HG02678 (cell line): ENCODE results near the gene SV2A.

Experiments
- ATAC-seq: cut with Tn5 transposase; IDR thresholded peaks from one replicate; pipeline ENCODE4 v1.9.1; 2021; ENCODE audit warnings: mild to moderate bottlenecking, moderate library complexity; ENCODE audit not compliant: unreplicated experiment

The SV2A gene

DNA sequence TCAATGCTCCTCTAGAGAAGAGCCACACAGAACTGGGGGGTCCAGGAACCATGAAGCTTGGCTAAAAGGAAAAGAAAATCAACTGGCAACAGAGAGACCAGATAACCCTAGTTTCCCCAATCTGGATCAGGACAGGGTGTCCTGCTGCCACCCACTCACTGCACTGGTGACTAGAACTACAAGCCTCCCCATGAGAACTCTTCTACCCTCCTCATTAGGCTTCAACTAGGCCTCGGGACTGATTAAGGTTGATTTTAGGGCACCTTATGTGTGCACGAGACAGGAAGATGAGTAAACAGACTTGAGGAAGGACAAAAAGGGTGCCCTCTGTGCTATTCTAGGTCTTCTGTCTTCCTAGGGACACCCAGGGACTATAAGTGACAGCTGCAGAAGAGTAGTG, 12.2 kb upstream of the SV2A start:
- no peak for ATAC-seq

DNA sequence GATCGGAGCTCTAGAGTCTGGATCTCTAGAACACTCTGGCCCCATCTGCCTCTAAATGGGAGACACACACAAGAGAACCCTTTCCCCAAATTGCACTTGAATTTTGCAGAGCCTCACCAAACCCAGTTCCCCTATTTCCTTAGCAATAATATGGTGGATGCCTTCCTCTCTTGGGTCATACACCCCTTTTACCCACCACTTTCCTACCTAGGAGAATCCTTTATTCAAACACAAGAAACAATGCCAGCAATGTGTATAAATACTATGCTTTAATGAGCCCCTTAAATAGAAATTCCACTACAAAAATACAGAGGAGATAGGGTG, 10.7 kb upstream of the SV2A start:
- no peak for ATAC-seq

DNA sequence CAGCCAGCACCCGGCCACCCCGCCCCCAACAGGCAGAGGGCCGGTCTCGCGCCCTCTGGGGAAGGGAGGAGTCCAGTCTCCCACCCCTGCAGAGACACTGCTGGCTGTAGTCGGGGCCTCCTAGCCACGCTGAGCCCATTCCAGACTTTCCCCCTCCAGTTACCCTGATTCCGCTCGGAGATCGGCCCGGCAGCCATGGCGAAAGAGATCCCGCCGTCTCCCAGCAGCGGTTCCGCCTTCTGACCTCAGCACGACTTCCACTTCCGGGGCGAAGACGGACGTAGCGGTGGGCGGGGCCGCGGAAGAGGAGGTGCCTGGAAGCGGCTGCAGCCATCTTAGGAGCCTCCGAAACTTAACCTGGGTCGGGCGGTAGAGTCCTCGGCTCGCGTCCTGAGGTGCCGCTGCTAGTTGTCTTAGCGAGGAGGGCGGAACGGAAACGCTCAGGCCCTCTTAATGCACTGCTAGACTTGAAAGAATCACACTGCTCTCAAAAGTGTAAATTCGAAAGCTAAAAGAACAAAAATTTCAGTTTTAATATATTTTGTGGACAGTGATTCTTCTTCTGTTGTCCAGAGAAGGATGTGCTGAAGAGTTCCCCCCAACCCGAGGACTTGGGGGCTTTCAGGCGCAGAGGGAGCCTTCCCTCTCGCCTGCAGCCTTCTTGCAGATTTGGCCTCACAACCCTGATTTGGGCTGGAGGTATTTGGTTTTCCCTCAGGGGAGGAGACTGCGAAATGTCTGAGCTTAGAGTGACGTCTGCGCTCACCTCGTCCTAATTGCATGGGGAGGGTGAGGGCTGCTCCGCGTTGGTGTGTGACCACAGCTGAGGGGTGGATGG, 10.1 kb upstream of the SV2A start, which contains the start of gene SF3B4:
SF3B4 (minus strand) TSS at position 241 of the 838 bp plus-strand sequence; CDS start at position 197, 44 bp downstream.
- peak; percentile 95 for ATAC-seq

DNA sequence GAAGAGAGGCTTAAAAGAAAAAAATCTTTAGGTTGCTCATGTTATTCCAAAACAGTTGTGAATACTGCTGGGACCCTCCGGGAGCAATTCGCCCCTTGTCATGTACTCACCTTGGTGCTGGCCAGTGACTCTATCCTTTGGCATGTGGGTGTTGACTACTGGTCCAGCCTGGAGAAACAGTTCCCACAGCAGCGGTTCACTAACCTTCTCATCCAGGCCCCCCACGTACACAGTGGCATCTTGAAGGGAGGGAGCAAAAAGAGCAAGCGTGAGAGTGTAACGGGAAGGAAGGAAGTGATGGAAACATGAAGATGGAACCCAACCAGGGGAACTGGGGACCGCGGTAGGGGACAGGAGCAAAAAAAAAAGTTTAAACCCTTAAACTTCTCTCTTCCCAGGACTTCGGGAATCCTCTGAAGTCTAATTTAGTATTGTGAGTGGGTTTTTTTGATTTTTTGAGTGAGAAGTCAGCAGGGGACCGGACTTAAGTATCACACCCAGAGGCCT, 9.5 kb upstream of the SV2A start:
- peak; percentile 3 for ATAC-seq

DNA sequence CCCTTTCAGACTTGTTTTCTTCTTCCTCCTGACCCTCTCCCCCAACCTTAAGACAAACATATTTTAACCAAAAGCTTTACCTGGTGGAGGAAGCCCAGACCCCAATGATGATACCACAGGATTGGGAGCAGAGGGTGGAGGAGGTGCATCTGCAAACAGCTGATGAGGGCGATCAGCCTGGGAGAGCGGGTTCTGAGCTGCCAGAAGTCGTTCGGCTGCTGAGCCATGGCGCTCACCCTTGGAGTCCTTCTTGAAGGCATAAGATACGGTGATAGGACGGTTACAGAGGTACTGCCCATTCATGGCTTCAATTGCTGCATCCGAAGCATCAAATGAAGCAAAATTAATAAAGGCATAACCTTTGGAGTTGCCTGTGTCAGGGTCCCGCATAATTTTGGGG, 8.7 kb upstream of the SV2A start:
- no peak for ATAC-seq

DNA sequence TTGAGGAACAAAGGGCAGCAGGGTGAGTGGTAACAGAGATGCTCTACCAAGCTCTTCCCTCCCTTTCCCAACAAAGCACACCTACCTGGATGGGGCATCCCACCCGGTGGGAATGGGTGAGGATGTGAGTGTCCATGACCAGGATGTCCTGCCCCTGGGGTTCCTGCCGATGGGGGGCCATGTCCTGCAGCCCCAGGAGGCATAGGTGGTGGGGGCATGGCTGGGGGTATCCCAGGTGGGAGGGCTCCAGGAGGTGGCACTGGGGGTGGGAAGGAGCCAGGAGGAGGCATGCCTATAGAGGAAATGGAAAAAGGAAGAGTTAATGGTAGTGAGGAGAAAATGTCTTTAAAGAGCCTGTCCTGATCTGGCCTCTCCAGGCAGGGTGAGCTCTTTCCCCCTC, 8.1 kb upstream of the SV2A start:
- ATAC-seq: no peak

DNA sequence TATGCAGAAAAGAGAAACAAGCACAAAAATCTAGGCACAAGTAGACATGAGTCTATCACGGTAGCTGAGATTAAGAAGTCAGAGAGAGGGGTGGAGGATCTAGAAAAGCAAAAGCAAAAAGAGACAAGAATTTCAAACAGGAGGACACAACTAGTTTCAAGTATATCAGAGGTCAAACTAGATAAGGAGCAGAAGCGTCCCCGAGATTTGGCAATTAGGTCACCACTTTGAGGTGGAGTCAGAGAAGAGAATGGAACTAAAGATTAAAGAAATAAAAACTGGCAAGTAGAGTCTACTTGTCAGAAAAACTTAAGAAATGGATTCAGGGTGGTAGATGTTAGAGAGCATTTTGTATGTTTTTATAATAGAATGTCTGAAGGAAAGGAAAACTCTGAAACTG, 7.7 kb upstream of the SV2A start:
- ATAC-seq: no peak

DNA sequence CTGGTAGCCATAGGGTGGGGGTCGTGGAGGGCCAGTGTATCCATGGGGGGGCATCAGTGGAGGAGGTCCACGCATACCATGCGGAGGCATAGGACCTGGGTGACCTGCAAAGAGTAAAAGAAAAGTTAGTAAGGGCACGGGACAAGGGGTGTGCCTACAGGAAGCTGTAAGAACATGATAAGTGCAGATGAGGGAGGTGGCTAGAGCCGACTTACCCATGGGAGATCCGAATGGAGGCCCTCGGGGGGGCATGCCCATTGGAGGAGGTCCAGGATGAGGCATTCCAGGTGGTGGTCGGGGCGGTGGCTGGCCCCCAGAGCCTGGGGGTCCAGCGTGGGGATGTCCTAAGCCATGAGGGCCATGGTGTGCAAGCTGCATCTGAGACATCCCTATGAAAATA, 6.0 kb upstream of the SV2A start:
- ATAC-seq: no peak

DNA sequence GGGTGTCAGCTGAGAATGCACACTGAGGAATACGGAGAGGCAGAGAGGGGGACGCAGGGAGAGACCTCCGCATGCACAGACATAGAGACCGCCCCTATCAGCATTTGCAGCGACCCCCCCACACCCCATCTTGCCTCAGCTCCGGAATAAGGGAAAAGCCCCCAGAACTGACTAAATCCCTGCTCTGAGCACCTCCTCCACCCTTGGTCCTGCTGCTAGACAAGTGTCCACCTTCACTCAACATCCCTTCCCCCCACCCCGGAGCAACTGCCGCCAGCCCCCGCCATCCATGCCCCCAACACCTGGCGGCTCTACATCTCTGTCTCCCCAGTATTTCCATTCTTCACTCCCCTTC, 769 bp downstream of the SV2A start:
- ATAC-seq: no peak

DNA sequence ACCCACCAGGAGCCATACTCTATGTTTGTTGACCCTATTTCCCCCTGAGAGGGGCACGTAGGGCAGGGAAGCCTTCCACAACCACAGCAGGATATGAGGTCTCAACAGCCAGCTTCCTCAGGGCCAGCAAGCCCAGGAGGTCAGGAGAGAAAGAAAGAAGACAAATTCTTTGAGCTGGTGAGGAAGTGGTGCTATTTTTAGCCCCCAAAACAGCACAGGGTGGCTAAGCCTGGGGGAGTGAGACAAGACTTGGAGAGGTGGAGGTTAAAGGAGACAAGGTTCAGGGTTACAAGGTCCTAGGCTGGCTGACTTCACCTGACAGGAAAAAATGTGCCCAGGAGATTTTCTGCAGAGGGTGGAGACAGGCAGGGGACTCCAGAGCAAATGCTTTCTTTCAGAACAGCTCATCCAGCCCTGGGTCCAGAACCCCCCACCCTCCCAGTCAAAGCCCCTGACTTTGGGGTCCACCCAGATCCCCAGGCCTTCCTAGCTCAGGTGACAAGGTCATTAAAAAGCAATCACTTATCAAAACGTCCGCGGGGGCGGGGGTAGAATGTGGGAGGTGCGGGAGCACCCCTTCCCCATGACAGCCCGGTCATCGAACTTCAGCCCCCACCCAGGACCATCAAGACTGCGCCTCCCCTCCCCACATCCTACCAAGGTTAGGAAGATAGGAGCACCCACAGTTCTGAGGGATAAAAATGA, 1.3 kb downstream of the SV2A start:
- ATAC-seq: no peak

DNA sequence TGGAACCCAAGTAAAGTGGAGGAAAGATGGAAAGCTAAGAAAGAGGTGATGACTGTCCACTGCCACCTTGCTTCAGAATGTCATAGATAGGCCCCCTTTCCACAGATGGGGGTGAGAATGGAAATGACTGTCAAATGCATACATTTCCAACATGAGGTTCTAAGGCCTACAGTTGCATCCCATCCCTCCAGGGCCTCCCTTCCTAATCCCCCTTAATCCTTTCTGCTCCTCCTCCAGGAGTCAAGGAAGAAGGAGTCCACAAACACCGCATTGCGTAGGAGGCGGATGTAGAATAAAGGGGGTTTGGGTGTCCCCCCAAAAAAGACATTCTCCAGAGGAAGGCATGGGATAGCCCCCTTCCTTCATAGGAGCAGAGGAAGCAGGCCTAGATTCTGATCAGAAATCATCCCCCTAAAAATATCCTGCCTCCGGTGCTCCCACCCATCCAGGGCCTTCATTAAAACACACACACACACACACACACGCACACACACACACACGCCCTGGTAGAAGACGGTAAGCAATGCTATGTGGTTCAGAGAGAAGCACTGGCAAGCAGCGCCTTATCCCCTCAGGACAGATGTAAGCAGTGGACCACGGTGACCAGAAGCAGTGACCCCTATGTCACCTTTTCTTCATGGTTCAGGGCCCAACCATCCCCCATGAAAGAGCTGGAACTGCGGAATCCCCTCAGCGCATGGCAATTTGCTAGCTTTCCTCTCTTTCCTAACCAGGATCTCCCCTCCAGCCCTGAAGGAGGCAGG, 2.0 kb downstream of the SV2A start:
- ATAC-seq: no peak

DNA sequence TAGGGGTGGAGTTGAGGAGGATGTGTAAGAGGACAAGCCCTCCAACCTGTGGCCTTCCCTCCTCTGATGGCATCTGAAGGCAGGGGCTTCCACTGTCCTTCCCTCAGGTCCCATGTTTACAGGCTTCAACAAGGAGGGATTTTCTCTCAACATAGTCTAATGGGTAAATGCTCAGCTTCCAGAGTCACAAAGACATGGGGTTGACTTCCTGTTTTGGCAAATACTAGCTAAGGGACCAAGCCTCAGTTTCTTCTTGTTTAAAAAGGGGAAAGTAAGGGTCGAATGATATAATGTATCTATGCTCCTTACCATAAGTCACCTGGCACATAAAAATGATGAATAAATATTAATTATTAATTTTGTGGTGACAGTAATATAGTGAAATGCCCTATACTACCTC, 3.1 kb downstream of the SV2A start:
- ATAC-seq: no peak

DNA sequence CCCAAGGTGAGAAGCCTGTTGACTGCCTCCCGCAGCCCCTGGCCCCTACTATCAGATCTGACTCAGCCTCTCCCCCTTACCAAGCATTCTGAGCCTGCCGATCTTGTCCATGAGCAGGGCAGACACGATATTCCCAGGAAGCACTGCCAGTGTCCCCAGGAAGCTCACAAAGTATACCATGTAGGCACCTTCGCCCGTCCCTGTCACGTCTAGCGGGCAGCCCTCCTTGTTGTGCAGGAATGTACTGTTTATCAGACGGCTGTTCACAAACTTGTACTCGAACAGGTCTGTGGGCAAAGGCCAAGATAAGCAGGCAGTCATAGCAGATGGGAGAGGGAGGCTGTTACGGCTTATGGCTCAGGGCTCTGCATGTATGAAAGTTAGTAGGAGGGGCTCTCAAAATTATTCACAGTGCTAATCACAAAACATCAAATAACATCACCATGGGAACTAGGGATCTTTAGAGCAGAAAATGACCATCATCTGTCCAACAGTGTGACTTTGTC, 11.0 kb downstream of the SV2A start:
- no peak for ATAC-seq

DNA sequence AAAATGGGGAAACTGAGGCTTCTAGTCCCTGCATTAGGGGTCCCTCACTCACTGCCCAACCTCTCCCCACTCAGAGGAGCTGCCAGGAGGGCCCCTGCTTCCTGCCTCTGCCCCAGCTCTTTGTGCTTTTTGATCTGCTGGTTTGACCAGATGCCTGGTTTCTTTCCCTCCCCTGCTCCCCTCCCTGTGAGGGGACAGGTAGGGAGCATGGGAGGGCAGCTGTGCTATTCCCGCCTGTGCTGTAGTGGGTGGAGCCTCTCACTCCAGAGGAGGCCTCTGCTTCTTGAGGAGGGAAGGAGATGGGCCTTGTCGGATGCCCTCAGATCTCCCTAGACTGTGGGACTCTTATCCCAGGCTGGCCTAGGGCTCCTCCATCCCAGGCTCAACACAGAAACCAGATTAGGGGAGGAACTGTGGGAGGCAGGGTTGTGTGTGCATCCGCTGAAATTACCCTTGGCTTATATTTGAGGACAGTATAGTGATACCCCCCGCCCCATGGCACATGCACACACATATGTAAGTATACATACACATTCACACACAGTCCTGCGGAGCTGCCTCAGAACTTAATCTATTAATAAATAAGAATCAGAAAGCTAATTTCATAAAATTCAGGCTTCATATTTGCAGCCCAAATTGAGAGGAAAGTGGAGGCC, 13.7 kb downstream of the SV2A start:
- ATAC-seq: no peak

DNA sequence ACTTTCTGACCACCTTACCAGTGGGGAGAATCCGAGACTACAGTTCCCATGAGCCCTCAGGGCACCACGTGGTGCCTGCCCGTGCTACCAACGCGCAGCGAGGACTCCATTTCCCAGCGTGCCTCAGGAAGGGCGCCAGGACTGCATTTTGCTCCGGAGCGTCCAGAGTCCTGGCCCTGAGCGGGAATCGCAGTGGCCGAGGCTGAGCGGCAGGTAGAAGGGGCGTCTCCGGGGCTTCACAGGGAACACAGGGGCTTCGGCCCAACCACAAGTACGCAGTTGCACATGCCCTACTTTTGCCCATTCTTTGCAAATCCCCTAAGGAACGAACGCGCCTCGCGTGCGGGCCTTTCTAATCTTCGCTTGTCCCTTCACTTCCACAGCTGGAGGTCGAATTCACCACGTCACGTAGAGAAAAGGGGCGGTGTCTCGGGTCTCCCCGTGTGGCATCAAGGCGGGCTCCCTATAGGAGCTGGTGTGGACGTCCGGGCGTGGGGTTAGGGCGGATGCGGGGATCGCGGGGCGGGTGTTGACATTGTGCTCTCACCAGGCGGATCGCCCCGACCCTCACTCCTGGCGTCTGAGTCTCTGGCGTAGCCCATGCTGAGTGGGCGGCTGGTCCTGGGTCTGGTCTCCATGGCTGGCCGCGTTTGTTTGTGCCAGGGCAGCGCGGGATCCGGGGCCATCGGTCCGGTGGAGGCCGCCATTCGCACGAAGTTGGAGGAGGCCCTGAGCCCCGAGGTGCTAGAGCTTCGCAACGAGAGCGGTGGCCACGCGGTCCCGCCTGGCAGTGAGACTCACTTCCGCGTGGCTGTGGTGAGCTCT, 18.0 kb downstream of the SV2A start, which contains the start of gene BOLA1:
BOLA1 (plus strand) TSS at position 109 of the 825 bp plus-strand sequence; CDS start at position 601, 492 bp downstream.
- ATAC-seq: peak; percentile 99

DNA sequence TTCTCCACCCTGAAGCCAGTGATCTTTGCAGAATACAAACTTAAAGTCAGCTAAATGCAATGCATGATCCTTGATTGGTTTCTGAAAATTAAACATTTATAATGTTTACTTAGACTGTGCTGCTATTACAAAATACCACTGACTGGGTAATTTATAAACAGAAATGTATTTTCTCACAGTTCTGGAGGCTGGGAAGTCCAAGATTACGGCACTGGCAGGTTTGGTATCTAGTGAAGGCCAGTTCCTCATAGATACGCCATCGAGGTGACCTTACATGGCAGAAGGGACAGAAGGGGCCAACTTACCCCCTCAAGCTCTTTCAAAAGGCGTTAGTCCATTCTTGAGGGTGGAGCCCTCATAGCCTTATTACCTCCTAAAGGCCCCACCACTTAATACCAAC, 21.1 kb downstream of the SV2A start:
- ATAC-seq: no peak

DNA sequence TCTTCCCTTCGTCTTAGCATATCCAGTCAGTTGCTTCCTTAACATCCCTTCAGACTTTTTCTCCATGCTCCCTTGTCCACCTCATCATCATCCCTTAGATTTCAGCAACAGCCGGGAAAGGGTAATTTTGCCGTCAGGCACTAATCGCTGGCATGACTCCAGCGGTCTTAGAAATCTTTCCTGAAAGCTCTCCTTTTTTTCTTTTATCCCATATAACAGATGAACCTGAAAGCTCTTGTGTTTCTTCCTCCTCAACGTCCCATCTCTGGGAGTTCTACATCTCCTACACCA, 28.7 kb downstream of the SV2A start:
- ATAC-seq: no peak

DNA sequence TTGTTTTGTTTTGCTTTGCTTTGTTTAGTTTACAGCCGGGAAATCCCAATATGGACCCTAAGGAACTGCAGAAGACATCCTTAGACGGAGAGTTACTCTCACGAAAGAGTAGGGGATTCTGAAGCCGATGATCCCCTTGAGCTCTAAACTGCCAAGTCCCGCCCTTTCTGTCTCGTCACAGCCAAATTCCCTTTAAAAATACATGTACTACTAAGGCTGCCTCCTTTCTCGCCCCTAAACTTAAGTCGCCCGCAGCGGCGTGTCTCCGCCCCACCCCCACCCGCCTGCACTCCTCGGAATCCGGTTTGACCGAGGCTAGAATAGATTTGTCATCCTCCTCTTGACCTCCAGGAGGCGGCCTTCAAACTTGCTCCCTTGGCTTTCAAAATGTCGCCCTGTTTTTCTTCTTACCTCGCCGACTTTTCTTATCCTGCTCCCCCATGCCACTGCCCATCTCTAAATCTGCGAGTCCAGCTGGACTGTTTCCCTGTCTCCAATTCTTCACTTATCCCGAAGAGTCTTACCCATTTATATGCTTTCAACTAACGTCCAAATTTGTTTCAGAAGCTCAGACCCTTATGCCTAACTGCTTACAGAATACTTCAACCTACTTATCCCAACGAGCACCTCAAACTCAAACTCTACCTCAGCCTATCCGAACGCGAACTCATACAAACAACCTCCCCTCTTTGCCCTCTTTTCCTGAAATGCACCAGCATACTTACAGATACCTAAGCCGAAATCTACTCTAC, 29.2 kb downstream of the SV2A start:
- peak; percentile 27 for ATAC-seq

DNA sequence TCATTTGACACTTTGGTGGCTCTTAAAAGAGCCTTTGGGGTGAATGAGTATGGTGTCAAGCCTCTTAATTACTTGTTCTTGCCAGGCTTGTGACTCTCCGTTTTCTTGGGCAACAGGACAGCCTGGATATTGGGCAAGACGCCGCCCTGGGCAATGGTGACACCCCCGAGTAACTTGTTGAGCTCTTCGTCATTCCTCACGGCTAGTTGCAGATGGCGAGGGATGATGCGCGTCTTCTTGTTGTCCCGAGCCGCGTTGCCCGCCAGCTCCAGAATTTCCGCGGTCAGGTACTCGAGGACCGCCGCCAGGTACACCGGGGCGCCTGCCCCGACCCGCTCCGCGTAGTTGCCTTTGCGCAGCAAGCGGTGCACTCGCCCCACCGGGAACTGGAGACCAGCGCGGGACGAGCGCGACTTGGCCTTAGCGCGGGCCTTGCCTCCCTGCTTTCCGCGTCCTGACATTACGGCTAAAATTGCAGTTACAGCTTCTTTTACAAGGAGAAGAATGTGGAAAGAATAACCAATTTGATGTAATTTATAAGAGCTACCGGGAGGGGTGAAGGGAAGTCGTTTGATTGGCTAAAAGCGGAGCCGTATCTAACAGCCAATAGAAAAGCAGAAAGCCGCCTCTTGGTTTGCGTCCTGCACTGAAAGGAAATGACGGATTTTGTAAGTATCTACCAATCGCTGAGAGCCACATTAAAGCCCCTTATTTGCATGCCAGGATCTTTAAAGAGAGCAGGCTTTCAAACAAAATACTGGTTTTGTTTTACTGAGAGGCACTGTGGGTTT, 30.0 kb downstream of the SV2A start:
- peak; percentile 52 for ATAC-seq
